Ovary (tissue), 3 donors: ENCODE data around the gene ATP23.

Source experiments
- EP300 ChIP-seq: sonication (generic); formaldehyde crosslinking; IDR thresholded peaks from one replicate; pipeline ENCODE4 v1.6.1; 2017; ENCODE audit warnings: antibody characterized with exemption
- POLR2A ChIP-seq: fragments of 450-650 bp; IDR thresholded peaks from one replicate; pipeline ENCODE4 v1.6.1; 2017; ENCODE audit warnings: antibody characterized with exemption, mild to moderate bottlenecking, moderate library complexity
- TF ChIP-seq, protein P1 (sequence below), 3 donors: fragments of 450-650 bp in 2 of 3; fragments of 200-600 bp in 1 of 3; IDR thresholded peaks; one replicate each; pipeline versions ENCODE4 v1.5.1 to v1.8.0; 2016 to 2022; ENCODE audit warnings: antibody characterized with exemption in 3 of 3, mild to moderate bottlenecking in 1 of 3
- donor health status: DM: no; HTN: no; CAD: no.

GRCh38 chr12:57952766-57953165, 11.4 kb downstream of the ATP23 start:
- TF ChIP-seq, protein P1, sequence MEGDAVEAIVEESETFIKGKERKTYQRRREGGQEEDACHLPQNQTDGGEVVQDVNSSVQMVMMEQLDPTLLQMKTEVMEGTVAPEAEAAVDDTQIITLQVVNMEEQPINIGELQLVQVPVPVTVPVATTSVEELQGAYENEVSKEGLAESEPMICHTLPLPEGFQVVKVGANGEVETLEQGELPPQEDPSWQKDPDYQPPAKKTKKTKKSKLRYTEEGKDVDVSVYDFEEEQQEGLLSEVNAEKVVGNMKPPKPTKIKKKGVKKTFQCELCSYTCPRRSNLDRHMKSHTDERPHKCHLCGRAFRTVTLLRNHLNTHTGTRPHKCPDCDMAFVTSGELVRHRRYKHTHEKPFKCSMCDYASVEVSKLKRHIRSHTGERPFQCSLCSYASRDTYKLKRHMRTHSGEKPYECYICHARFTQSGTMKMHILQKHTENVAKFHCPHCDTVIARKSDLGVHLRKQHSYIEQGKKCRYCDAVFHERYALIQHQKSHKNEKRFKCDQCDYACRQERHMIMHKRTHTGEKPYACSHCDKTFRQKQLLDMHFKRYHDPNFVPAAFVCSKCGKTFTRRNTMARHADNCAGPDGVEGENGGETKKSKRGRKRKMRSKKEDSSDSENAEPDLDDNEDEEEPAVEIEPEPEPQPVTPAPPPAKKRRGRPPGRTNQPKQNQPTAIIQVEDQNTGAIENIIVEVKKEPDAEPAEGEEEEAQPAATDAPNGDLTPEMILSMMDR (IDR thresholded peaks at IDR 0.05), result no peak
- no peak for TF ChIP-seq POLR2A
- TF ChIP-seq EP300, result no peak
